ENCODE data around the gene CS.

- TF ChIP-seq ZNF8 (CRISPR knock-in tag; IDR thresholded peaks at IDR 0.05) (no peak), CSDC2 (CRISPR knock-in tag; IDR thresholded peaks at IDR 0.05) (no peak), ARNTL (CRISPR knock-in tag; IDR thresholded peaks at IDR 0.05; ENCODE audit: borderline replicate concordance, low read depth) (no peak)
- TF ChIP-seq, protein P1, sequence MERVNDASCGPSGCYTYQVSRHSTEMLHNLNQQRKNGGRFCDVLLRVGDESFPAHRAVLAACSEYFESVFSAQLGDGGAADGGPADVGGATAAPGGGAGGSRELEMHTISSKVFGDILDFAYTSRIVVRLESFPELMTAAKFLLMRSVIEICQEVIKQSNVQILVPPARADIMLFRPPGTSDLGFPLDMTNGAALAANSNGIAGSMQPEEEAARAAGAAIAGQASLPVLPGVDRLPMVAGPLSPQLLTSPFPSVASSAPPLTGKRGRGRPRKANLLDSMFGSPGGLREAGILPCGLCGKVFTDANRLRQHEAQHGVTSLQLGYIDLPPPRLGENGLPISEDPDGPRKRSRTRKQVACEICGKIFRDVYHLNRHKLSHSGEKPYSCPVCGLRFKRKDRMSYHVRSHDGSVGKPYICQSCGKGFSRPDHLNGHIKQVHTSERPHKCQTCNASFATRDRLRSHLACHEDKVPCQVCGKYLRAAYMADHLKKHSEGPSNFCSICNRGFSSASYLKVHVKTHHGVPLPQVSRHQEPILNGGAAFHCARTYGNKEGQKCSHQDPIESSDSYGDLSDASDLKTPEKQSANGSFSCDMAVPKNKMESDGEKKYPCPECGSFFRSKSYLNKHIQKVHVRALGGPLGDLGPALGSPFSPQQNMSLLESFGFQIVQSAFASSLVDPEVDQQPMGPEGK (CRISPR knock-in tag; IDR thresholded peaks at IDR 0.05; ENCODE audit: borderline replicate concordance) = no peak
Observed at GRCh38 chr12:56307221-56307965, 7.3 kb upstream of the CS start.

Data from SK-N-SH treated with all-trans-retinoic acid at 6 μM for 48 hours (cell line).